Activated naive CD8-positive, alpha-beta T cell (primary cell): ENCODE data around the gene NBEAL2.
"Not testable (repeated sequence)": the region's sequence is repeated elsewhere in the genome, so short reads cannot be mapped to it uniquely, and the experiment has no call there.

Source experiments
- H3K27ac Mint-ChIP-seq: one replicate; pipeline ENCODE4 v1.8.0; 2021; ENCODE audit warnings: mixed read lengths
- H3K27me3 Mint-ChIP-seq: one replicate; pipeline ENCODE4 v1.8.0; 2021; ENCODE audit warnings: mixed read lengths
- H3K36me3 Mint-ChIP-seq: one replicate; pipeline ENCODE4 v1.8.0; 2021; ENCODE audit warnings: mixed read lengths
- H3K4me1 Mint-ChIP-seq: one replicate; pipeline ENCODE4 v1.8.0; 2021; ENCODE audit warnings: low read depth, mixed read lengths
- H3K4me3 Mint-ChIP-seq: one replicate; pipeline ENCODE4 v1.8.0; 2021; ENCODE audit warnings: mild to moderate bottlenecking, mixed read lengths
- H3K9me3 Mint-ChIP-seq: one replicate; pipeline ENCODE4 v1.8.0; 2021; ENCODE audit warnings: low read depth, mixed read lengths

The NBEAL2 gene

DNA sequence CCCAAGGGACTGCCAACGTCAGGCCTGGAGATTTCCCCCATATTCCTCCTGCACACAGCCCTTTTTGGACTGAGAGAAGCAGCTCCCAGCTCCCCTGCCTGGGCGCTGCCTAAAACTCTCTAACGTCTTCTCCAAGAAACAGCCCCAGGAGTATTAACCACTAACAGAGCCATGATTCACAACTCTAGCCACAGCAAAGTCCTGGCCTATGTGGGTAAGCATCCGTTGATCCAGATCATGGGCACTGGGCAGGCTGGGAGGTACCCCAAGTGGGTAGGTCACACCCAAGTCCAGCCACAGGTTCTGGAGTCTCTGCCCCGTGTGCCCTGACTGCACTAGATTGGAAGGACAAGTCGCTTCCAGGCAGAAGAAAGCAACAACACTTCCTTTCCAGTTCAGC, 31.9 kb downstream of the NBEAL2 start:
- no peaks in the 10 kb centered on the region for H3K9me3 Mint-ChIP-seq
- peak overlapping the region; percentile 49 for H3K4me3 Mint-ChIP-seq
- peak overlapping the region; percentile 58 for H3K27ac Mint-ChIP-seq
- no peaks in the 10 kb centered on the region for H3K27me3 Mint-ChIP-seq
- H3K36me3 Mint-ChIP-seq: no peaks in the 10 kb centered on the region
- H3K4me1 Mint-ChIP-seq: peaks cover 14% of the 10 kb centered on the region

DNA sequence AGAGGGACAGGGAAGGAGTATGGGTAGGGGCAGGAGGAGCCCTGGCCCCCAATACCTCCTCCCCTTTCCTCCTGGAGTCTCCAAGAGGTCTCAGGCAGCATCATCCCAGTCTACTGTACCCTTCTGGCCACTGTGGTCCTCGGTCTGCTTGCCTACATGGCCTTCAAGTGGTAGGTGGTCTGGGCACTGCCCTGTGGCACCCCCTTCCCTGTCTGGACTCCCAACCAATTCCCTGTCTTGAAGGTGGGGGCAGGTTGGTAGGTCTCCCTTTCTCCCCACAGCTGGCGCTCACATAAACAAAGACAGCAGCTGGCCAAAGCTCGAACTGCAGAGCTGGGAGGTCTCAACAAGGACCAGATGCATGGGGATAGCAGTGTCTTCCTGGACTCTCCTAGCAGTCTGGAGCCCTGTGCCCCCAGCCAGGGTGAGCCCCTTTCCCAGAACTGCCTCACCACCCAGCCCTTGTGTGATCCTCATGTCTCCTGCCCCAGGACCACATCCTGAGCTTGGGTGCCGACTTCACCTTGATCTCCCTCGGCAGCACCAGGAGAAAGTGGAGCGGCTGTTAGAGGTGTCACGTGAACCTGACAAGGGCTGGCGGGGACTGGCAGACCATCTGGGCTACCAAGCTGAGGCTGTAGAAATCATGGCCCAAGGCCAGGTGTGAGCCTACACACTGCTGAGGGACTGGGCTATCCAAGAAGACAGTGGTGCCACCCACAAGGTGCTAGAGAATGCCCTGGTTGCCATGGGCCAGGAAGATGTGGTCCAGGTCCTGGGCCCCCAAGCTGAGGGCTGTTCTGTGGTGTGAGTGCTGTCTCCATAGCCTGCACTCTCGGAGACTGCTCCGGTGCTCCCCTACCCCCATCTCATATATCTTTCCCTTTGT, 33.1 kb downstream of the NBEAL2 start:
- peaks cover 3% of the 10 kb centered on the region for H3K36me3 Mint-ChIP-seq
- H3K4me1 Mint-ChIP-seq: peaks cover 27% of the 10 kb centered on the region
- peak overlapping the region; percentile 64 for H3K27ac Mint-ChIP-seq
- no peaks in the 10 kb centered on the region for H3K27me3 Mint-ChIP-seq
- H3K4me3 Mint-ChIP-seq: no peak overlapping the region
- H3K9me3 Mint-ChIP-seq: no peaks in the 10 kb centered on the region

- no peak overlapping the region for H3K27ac Mint-ChIP-seq
- H3K9me3 Mint-ChIP-seq: no peaks in the 10 kb centered on the region
- no peaks in the 10 kb centered on the region for H3K27me3 Mint-ChIP-seq
- H3K4me3 Mint-ChIP-seq: no peak overlapping the region
- H3K36me3 Mint-ChIP-seq: peaks cover 3% of the 10 kb centered on the region
- H3K4me1 Mint-ChIP-seq: peaks cover 33% of the 10 kb centered on the region
Measured at GRCh38 chr3:47013231-47013630, 33.8 kb downstream of the NBEAL2 start.

DNA sequence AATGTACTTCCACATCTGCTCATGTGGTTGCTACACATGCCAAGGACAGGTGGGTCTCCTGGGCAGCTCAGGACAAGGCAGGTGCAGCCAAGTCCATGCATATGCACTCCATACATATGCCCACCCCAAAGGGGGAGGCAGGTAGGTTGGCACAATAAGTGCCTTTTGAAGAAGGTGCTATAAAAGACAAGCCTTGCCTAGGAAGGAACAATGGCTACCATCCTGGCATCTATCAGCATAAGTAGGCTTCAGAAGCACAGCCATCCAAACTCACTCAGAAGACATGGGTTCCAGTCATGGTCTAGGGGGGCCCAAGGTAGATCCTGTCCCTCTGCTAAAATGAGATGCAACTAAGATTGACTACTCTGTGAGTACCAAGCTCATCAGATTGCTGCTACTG, 34.6 kb downstream of the NBEAL2 start:
- peaks cover 8% of the 10 kb centered on the region for H3K36me3 Mint-ChIP-seq
- H3K4me1 Mint-ChIP-seq: peaks cover 37% of the 10 kb centered on the region
- H3K27ac Mint-ChIP-seq: peak overlapping the region; percentile 78
- H3K4me3 Mint-ChIP-seq: no peak overlapping the region
- no peaks in the 10 kb centered on the region for H3K9me3 Mint-ChIP-seq
- H3K27me3 Mint-ChIP-seq: no peaks in the 10 kb centered on the region

DNA sequence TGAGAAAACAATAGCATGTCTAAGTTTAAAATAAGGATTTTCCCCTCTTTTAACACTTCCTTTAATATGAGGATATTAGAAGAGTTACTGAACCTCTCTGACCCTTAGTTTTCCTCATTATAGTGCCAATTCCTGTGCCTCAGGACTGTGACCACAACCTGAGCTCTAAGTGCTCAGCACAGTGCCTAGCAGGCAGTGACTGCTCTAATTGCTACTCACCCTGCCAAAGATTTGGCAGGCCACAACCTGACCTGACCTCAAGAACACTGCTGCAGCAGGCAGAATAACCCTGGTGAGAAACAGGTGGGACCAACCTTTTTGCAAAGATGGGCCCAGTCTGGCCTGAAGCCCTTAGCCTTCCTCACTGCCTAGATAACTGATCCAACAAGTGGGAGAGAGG, 35.7 kb downstream of the NBEAL2 start:
- Mint-ChIP-seq H3K4me3 (no peak overlapping the region), H3K4me1 (peaks cover 46% of the 10 kb centered on the region), H3K9me3 (no peaks in the 10 kb centered on the region), H3K27ac (peak overlapping the region; percentile 54), H3K36me3 (peaks cover 12% of the 10 kb centered on the region), H3K27me3 (no peaks in the 10 kb centered on the region)

- Mint-ChIP-seq H3K27me3 (no peaks in the 10 kb centered on the region), H3K4me3 (peak overlapping the region; percentile 73), H3K27ac (peak overlapping the region; percentile 84), H3K9me3 (no peaks in the 10 kb centered on the region), H3K36me3 (peaks cover 12% of the 10 kb centered on the region), H3K4me1 (peaks cover 47% of the 10 kb centered on the region)
Measured at GRCh38 chr3:47016086-47016933, 36.8 kb downstream of the NBEAL2 start.

- H3K9me3 Mint-ChIP-seq: no peaks in the 10 kb centered on the region
- H3K36me3 Mint-ChIP-seq: peaks cover 12% of the 10 kb centered on the region
- H3K4me3 Mint-ChIP-seq: peak overlapping the region; percentile 73
- no peaks in the 10 kb centered on the region for H3K27me3 Mint-ChIP-seq
- peak overlapping the region; percentile 84 for H3K27ac Mint-ChIP-seq
- H3K4me1 Mint-ChIP-seq: peaks cover 47% of the 10 kb centered on the region
Measured at GRCh38 chr3:47016934-47017435, 37.5 kb downstream of the NBEAL2 start.

- peaks cover 50% of the 10 kb centered on the region for H3K4me1 Mint-ChIP-seq
- no peaks in the 10 kb centered on the region for H3K9me3 Mint-ChIP-seq
- peak overlapping the region; percentile 73 for H3K4me3 Mint-ChIP-seq
Measured at GRCh38 chr3:47017504-47018268, 38.2 kb downstream of the NBEAL2 start.

DNA sequence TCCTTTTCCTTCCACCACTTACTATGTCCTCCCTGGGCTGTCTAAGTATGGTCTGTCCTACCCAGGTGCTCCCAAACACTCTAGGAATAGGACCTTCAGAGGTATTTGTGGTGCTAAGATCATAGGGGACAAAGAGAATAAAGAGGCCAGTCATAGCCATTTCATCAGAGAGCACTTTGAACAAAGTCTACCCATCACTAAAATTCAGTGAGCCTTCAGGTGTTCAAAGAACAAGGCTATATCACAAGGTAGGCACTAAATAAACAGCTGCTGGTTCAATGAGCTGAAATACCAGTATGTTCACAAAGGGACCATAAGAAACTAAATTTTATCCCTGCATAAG, 38.8 kb downstream of the NBEAL2 start:
- peak overlapping the region; percentile 84 for H3K27ac Mint-ChIP-seq
- H3K4me1 Mint-ChIP-seq: peaks cover 50% of the 10 kb centered on the region
- H3K36me3 Mint-ChIP-seq: peaks cover 12% of the 10 kb centered on the region
- H3K9me3 Mint-ChIP-seq: no peaks in the 10 kb centered on the region
- no peak overlapping the region for H3K4me3 Mint-ChIP-seq
- H3K27me3 Mint-ChIP-seq: no peaks in the 10 kb centered on the region

More at GRCh38 chr3:47017504-47018268, 38.2 kb downstream of the NBEAL2 start:
- no peaks in the 10 kb centered on the region for H3K27me3 Mint-ChIP-seq
- peak overlapping the region; percentile 84 for H3K27ac Mint-ChIP-seq
- peaks cover 12% of the 10 kb centered on the region for H3K36me3 Mint-ChIP-seq

DNA sequence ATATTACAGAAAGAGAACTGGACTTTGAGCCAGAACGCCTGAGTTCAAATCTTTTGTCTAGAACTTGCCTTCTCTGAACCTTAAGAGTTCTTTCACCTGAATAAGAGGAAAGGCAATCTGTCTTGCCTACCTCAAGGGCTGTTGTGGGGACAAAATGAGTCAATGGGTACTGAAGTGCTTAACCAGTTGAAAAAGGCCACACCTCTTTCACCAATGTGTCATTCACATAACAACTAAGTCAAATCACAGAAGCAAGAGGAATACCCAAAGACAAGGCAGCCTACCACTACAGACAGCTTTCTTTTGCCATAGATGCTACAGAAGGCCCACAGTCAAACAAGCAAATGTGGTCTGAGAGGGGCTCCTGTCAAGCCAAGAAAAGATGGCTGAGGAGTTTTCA, 39.7 kb downstream of the NBEAL2 start:
- Mint-ChIP-seq H3K4me1 (peaks cover 48% of the 10 kb centered on the region), H3K4me3 (peak overlapping the region; percentile 46), H3K36me3 (peaks cover 12% of the 10 kb centered on the region), H3K9me3 (no peaks in the 10 kb centered on the region), H3K27ac (peak overlapping the region; percentile 67), H3K27me3 (no peaks in the 10 kb centered on the region)

- peaks cover 56% of the 10 kb centered on the region for H3K4me1 Mint-ChIP-seq
- peak overlapping the region; percentile 35 for H3K27ac Mint-ChIP-seq
- H3K36me3 Mint-ChIP-seq: peaks cover 12% of the 10 kb centered on the region
- no peak overlapping the region for H3K4me3 Mint-ChIP-seq
- no peaks in the 10 kb centered on the region for H3K27me3 Mint-ChIP-seq
- H3K9me3 Mint-ChIP-seq: no peaks in the 10 kb centered on the region
Measured at GRCh38 chr3:47020311-47020710, 40.8 kb downstream of the NBEAL2 start.

- peak overlapping the region; percentile 37 for H3K27ac Mint-ChIP-seq
- H3K4me3 Mint-ChIP-seq: no peak overlapping the region
- H3K4me1 Mint-ChIP-seq: peaks cover 52% of the 10 kb centered on the region
- no peaks in the 10 kb centered on the region for H3K9me3 Mint-ChIP-seq
- H3K36me3 Mint-ChIP-seq: peaks cover 9% of the 10 kb centered on the region
- no peaks in the 10 kb centered on the region for H3K27me3 Mint-ChIP-seq
Measured at GRCh38 chr3:47022641-47023071, 43.2 kb downstream of the NBEAL2 start.

DNA sequence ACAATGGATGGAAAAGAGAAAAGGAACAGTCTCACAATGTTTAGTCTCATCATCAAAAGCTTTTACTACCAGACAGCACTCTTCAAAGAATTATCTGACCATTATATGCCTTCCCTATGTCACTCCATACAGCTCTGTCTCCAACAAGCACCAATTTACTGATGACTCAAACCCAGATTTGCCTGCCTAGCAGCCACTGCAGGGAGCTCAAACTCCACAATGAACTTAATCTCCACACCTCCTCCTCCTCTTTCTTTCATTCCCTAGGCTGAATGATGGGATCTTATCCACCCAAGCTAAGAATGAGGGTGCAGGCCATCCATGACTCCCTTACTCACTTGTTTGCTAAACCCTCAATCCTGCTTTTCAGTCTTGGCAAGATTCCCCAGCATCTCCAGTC, 45.5 kb downstream of the NBEAL2 start:
- no peak overlapping the region for H3K4me3 Mint-ChIP-seq
- peak overlapping the region; percentile 51 for H3K27ac Mint-ChIP-seq
- H3K9me3 Mint-ChIP-seq: no peaks in the 10 kb centered on the region
- no peaks in the 10 kb centered on the region for H3K27me3 Mint-ChIP-seq
- no peaks in the 10 kb centered on the region for H3K36me3 Mint-ChIP-seq
- H3K4me1 Mint-ChIP-seq: peaks cover 39% of the 10 kb centered on the region

GRCh38 chr3:47026432-47026831, 47.0 kb downstream of the NBEAL2 start:
- not testable (repeated sequence) for H3K27ac Mint-ChIP-seq, H3K27me3 Mint-ChIP-seq, H3K9me3 Mint-ChIP-seq, H3K4me3 Mint-ChIP-seq, H3K36me3 Mint-ChIP-seq
- peaks cover 46% of the 10 kb centered on the region for H3K4me1 Mint-ChIP-seq
